NCI-H1092 (cell line): ENCODE results near the gene ACOX3.

Experiments
- DNase-seq: peaks from one replicate; lab custom pipeline; 2025; lab: John Stamatoyannopoulos, UW

The ACOX3 gene

GRCh38 chr4:8372506-8372905 is 68.0 kb downstream of the ACOX3 start:
- DNase-seq, result no peak

GRCh38 chr4:8371596-8371995 is 68.9 kb downstream of the ACOX3 start:
- DNase-seq, result no peak

DNA sequence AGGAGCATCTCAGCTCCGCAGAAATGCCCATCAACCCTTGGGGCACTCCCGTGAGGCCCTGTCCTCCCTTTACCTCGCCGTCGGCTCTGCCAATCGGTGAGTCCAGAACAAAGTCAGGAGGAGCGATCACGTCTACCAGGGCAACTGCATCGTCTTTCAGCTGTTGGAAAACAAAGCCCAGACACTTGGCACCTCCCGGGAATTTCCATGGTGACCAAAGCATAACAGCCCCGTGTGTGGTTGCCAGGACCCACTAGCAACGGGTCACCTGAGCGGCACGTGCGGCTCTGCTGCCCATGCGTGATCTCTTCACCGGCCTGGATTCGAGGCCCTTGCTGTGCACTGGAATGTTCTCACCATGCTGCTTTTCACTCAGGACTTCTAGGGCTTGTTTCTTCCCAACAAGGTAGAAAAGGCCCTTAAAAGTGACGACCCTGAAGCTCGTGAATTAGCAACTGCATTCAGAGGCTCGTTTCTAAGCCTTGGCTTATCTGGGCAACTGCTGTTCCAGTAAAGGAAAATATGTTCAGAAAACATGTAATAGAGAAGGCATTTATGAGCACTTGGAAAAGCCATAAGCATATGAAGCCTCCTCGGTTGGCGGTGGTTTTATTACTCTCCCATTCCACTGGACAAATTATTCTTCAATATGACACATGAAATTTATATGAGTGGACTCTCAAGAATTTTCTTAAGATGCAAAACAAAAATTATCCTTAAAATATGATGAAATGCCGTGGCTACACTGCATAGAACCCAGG is 69.5 kb downstream of the ACOX3 start:
- DNase-seq, result no peak

DNA sequence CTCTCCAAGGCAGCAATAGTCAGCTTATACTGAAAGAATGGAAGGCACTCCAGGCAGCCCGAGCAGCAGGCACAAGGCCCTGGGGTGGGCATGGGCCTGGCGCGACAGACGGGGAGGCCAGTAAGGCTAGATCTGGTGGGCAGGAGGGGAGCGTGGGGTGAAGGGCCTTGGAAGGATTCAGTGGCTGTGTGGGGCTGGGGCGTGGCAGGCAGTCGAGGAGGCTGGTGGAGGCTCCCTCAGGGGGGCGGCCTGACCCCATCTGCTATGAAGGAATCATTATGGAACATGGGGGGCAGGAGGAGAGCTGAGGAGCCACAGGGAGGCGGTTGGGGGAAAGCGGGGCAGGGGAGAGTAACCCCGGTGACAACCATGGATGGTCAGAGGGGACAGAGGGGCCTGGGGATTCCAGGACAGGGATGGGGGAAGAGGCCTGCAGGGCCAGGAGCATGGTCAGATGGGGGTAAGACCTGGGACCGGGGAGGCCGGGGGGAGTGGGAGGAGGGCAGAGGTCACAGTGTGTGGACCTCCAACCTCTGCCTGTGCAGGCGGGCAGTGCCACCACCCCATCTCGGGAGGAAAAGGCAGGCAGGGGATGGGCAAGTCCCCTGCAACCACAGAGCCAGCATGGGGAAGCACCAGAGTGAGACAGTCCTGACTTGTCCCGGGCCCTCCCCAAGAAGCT is 70.3 kb downstream of the ACOX3 start:
- no peak for DNase-seq

GRCh38 chr4:8369426-8370105 is 71.0 kb downstream of the ACOX3 start:
- DNase-seq, result no peak

DNA sequence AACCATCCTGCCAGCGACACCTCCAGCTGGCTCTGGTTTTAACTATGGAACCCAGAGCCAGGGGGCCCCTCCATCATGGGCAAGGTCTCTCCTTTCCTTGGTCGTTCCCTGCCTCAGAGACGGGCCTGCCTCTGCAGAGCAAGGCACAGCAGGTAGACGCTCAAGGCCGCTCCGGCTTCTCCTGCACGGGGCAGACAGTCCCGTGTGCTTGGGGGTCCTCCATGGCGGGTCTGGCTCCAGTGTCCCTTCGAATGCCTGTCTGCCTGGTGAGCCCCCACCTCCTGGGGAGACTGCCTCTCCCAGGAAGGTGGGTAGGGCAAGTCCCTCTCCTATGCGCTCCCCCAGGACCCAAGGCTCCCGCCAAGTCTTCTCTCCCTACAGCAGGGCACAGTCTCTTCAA is 71.5 kb downstream of the ACOX3 start:
- no peak for DNase-seq

DNA sequence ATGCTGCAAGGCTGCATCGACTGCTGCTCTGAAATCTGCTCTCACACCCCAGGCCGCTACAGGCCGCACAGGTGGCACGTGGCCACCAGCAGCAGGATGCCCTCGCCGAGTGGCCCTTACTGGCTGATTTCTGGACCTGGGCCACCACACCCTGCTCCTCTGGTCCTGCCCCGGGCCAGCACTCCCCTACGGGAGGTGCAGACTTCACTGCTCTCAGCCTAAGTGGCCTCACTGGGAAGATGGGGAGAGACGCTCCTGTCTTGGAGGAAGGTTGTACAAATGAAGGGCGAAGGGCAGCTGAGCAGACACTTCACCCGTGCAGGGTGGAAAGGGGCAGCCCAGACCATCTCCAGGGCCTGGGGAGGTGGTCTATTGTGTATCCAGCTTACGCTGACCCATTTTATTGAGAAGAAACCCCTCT is 72.5 kb downstream of the ACOX3 start:
- DNase-seq, result no peak

- no peak for DNase-seq
Measured at GRCh38 chr4:8366601-8367000, 73.9 kb downstream of the ACOX3 start.

- no peak for DNase-seq
Measured at GRCh38 chr4:8365951-8366350, 74.6 kb downstream of the ACOX3 start.

GRCh38 chr4:8365353-8365752 is 75.2 kb downstream of the ACOX3 start:
- no peak for DNase-seq

DNA sequence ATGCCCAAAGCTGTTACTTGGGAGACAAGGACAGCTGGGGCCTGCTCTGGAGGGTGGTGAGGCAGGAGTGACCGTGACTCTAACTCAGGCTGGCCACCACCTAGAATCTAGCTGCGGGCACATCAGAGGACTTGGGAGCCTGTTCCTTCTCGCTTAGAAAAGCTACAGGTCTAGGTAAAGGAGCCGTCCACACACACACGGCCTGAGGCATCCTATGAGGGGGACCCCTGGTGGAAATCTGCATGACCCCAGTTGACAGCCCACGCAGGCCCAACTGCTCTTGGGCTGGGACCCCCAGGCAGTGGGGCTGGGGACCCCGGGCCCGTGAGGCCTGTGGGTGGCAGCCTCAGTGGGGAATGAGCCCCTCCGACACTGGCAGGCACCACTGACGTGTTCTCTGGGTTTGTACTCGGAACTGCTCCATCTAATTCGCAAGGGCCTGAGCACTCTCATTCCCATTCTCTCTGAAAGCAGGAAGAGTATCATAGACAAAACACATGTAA is 75.6 kb downstream of the ACOX3 start:
- no peak for DNase-seq

DNA sequence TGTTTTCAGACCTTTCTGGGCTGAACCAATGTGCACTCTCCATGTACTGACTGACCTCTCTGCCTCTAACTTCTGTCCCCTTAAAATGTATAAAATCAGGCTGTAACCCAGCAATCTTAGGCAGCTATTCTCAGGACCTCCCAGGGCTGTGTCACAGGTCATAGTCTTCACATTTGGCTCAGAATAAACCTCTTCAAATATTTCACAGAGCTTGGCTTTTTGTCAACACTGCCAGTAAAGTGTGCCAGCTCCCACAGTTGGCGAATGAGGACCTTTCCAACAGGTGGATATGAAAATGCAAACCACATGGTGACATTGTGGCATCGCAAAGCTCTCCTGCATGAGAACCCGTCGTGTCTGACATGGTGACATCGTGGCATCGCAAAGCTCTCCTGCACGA is 76.4 kb downstream of the ACOX3 start:
- DNase-seq, result no peak

DNA sequence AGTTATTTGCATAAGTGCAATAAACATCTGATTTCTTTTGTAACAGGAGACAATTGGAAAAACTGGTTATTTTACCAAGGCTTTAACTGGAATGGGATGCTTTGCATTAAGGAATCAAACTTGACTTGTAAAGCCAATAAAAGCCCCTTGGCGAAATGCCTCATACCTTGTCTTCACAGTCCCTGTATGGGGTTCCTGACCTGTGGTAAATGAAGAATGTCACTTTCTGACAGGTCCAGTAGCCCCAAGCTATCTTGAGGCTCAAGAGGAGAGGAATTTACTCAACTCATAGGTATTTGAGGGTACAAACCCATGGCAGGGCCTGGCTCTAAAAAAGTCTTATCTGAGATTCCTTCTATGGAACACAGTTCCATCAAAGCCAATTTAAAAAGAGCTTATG is 78.0 kb downstream of the ACOX3 start:
- DNase-seq, result no peak

GRCh38 chr4:8359193-8359592 is 81.3 kb downstream of the ACOX3 start:
- DNase-seq, result no peak

DNA sequence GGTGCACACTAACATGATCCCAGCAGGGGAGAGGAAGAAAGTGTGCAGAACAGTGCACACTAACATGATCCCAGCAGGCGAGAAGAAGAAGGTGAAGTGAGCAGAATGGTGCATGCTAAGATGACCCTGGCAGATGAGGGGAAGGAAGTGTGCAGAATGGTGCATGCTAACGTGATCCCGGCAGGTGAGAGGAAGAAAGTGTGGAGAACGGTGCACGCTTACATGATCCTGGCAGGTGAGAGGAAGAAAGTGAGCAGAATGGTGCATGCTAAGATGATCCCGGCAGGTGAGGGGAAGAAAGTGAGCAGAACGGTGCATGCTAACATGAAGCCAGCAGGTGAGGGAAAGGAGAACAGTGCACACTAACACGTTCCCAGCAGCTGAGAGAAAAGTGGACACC is 83.7 kb downstream of the ACOX3 start:
- no peak for DNase-seq

- DNase-seq, result no peak
Measured at GRCh38 chr4:8355864-8356565, 84.5 kb downstream of the ACOX3 start.

GRCh38 chr4:8355306-8355705 is 85.2 kb downstream of the ACOX3 start:
- no peak for DNase-seq

GRCh38 chr4:8353912-8354453 is 86.5 kb downstream of the ACOX3 start:
- no peak for DNase-seq

GRCh38 chr4:8353158-8353669 is 87.3 kb downstream of the ACOX3 start:
- no peak for DNase-seq

- no peak for DNase-seq
Measured at GRCh38 chr4:8352368-8353157, 88.0 kb downstream of the ACOX3 start.

- no peak for DNase-seq
Measured at GRCh38 chr4:8351931-8352367, 88.6 kb downstream of the ACOX3 start.
